ENCODE data around the gene ARHGAP1.
"Not testable (repeated sequence)": the region's sequence is repeated elsewhere in the genome, so short reads cannot be mapped to it uniquely, and the experiment has no call there.

Gene ARHGAP1

GRCh38 chr11:46673713-46674462, 26.5 kb downstream of the ARHGAP1 start:
- ATAC-seq (ENCODE audit: low read depth) (no peak), DNase-seq (ENCODE audit: low spot score) (peak; percentile 34)
- H3K27ac ChIP-seq (ENCODE audit: poor library complexity, severe bottlenecking), result no peak overlapping the region
- peaks cover 26% of the 10 kb centered on the region for H3K36me3 ChIP-seq (ENCODE audit: low read depth)
- no peak overlapping the region for H3K4me3 ChIP-seq (ENCODE audit: severe bottlenecking)
- H3K9me3 ChIP-seq (ENCODE audit: severe bottlenecking), result no peaks in the 10 kb centered on the region
- no peaks in the 10 kb centered on the region for H3K27me3 ChIP-seq (ENCODE audit: insufficient read depth, poor library complexity, severe bottlenecking)
- TF ChIP-seq, protein P1, sequence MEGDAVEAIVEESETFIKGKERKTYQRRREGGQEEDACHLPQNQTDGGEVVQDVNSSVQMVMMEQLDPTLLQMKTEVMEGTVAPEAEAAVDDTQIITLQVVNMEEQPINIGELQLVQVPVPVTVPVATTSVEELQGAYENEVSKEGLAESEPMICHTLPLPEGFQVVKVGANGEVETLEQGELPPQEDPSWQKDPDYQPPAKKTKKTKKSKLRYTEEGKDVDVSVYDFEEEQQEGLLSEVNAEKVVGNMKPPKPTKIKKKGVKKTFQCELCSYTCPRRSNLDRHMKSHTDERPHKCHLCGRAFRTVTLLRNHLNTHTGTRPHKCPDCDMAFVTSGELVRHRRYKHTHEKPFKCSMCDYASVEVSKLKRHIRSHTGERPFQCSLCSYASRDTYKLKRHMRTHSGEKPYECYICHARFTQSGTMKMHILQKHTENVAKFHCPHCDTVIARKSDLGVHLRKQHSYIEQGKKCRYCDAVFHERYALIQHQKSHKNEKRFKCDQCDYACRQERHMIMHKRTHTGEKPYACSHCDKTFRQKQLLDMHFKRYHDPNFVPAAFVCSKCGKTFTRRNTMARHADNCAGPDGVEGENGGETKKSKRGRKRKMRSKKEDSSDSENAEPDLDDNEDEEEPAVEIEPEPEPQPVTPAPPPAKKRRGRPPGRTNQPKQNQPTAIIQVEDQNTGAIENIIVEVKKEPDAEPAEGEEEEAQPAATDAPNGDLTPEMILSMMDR (IDR thresholded peaks at IDR 0.05; ENCODE audit: poor library complexity, severe bottlenecking), result no peak
- H3K4me1 ChIP-seq (ENCODE audit: insufficient read depth, poor library complexity, severe bottlenecking), result peaks cover 10% of the 10 kb centered on the region

- Histone ChIP-seq H3K27ac (ENCODE audit: poor library complexity, severe bottlenecking) (no peak overlapping the region), H3K27me3 (ENCODE audit: insufficient read depth, poor library complexity, severe bottlenecking) (no peaks in the 10 kb centered on the region), H3K4me1 (ENCODE audit: insufficient read depth, poor library complexity, severe bottlenecking) (peaks cover 10% of the 10 kb centered on the region), H3K36me3 (ENCODE audit: low read depth) (peaks cover 36% of the 10 kb centered on the region), H3K4me3 (ENCODE audit: severe bottlenecking) (no peak overlapping the region), H3K9me3 (ENCODE audit: severe bottlenecking) (no peaks in the 10 kb centered on the region)
- TF ChIP-seq, protein P1 (IDR thresholded peaks at IDR 0.05; ENCODE audit: poor library complexity, severe bottlenecking), result no peak
- DNase-seq (ENCODE audit: low spot score), result no peak
- no peak for ATAC-seq (ENCODE audit: low read depth)
Observed at GRCh38 chr11:46672381-46672839, 28.0 kb downstream of the ARHGAP1 start.

GRCh38 chr11:46671958-46672315, 28.5 kb downstream of the ARHGAP1 start:
- TF ChIP-seq, protein P1 (IDR thresholded peaks at IDR 0.05; ENCODE audit: poor library complexity, severe bottlenecking), result no peak
- Histone ChIP-seq H3K27ac (ENCODE audit: poor library complexity, severe bottlenecking) (no peak overlapping the region), H3K36me3 (ENCODE audit: low read depth) (peaks cover 39% of the 10 kb centered on the region), H3K4me1 (ENCODE audit: insufficient read depth, poor library complexity, severe bottlenecking) (peaks cover 10% of the 10 kb centered on the region), H3K27me3 (ENCODE audit: insufficient read depth, poor library complexity, severe bottlenecking) (no peaks in the 10 kb centered on the region), H3K9me3 (ENCODE audit: severe bottlenecking) (no peaks in the 10 kb centered on the region), H3K4me3 (ENCODE audit: severe bottlenecking) (no peak overlapping the region)
- ATAC-seq (ENCODE audit: low read depth), result no peak
- DNase-seq (ENCODE audit: low spot score), result no peak

- not testable (repeated sequence) for H3K27ac ChIP-seq (ENCODE audit: poor library complexity, severe bottlenecking); H3K9me3 ChIP-seq (ENCODE audit: severe bottlenecking); H3K4me3 ChIP-seq (ENCODE audit: severe bottlenecking); H3K4me1 ChIP-seq (ENCODE audit: insufficient read depth, poor library complexity, severe bottlenecking); H3K27me3 ChIP-seq (ENCODE audit: insufficient read depth, poor library complexity, severe bottlenecking); DNase-seq (ENCODE audit: low spot score); ATAC-seq (ENCODE audit: low read depth)
- peaks cover 51% of the 10 kb centered on the region for H3K36me3 ChIP-seq (ENCODE audit: low read depth)
Observed at GRCh38 chr11:46670521-46670920, 29.9 kb downstream of the ARHGAP1 start.

DNA sequence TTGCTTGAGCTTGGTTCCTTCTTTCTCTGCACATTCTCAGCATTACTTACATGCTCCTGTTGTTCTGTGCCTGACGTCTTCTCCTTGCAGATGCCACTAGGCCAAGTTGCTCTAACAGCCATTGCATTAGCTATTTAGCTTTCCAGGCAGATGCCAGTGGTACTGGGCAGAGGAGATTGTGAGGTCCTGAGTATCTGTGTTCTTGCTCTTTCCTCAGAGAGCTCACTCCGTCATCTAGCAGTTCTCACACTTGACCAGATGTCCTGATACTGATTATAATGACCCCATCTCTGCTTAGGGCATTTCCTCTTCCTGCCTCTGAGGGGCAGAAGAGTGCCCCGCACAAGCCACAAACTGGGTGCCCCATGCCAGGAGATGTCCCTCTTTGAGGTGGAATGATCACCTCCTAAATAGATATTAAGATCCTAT, 30.7 kb downstream of the ARHGAP1 start:
- no peaks in the 10 kb centered on the region for H3K27me3 ChIP-seq (ENCODE audit: insufficient read depth, poor library complexity, severe bottlenecking)
- H3K4me1 ChIP-seq (ENCODE audit: insufficient read depth, poor library complexity, severe bottlenecking), result no peaks in the 10 kb centered on the region
- TF ChIP-seq, protein P1 (IDR thresholded peaks at IDR 0.05; ENCODE audit: poor library complexity, severe bottlenecking), result peak; percentile 42
- DNase-seq (ENCODE audit: low spot score), result no peak
- no peak overlapping the region for H3K27ac ChIP-seq (ENCODE audit: poor library complexity, severe bottlenecking)
- H3K9me3 ChIP-seq (ENCODE audit: severe bottlenecking), result no peaks in the 10 kb centered on the region
- H3K36me3 ChIP-seq (ENCODE audit: low read depth), result peaks cover 54% of the 10 kb centered on the region
- ATAC-seq (ENCODE audit: low read depth), result peak; percentile 30; the same call in 1 of the 3 replicates
- no peak overlapping the region for H3K4me3 ChIP-seq (ENCODE audit: severe bottlenecking)
